Mucosa of rectum (tissue), 2 donors: ENCODE measurements around the gene U2AF1L4.
A peak's percentile ranks its signal among the peaks of the same experiment; 100 is the strongest.

Experiments
- H3K27ac ChIP-seq, 2 donors: one replicate each; pipeline ENCODE4 v1.7.0; 2013; ENCODE audit warnings: inconsistent platforms in 2 of 2, low read depth in 2 of 2, low read length in 2 of 2
- H3K27me3 ChIP-seq, 2 donors: one replicate each; pipeline ENCODE4 v1.7.0; 2013; ENCODE audit warnings: low read length in 2 of 2; ENCODE audit not compliant: control insufficient read depth in 2 of 2, insufficient read depth in 2 of 2
- H3K36me3 ChIP-seq, 2 donors: one replicate each; pipeline ENCODE4 v1.7.0; 2013; ENCODE audit warnings: low read length in 2 of 2; ENCODE audit not compliant: control insufficient read depth in 2 of 2, insufficient read depth in 2 of 2
- H3K4me1 ChIP-seq, 2 donors: one replicate each; pipeline ENCODE4 v1.7.0; 2013; ENCODE audit warnings: low read length in 2 of 2, mild to moderate bottlenecking in 1 of 2; ENCODE audit not compliant: control insufficient read depth in 2 of 2, insufficient read depth in 2 of 2
- H3K4me3 ChIP-seq, 2 donors: one replicate each; pipeline ENCODE4 v1.7.0; 2013; ENCODE audit warnings: low read length in 2 of 2
- H3K9ac ChIP-seq, 2 donors: one replicate each; pipeline ENCODE4 v1.7.0; 2013; ENCODE audit warnings: low read length in 2 of 2, low read depth in 1 of 2, mild to moderate bottlenecking in 1 of 2
- H3K9me3 ChIP-seq, 2 donors: one replicate each; pipeline ENCODE4 v1.7.0; 2013; ENCODE audit warnings: low read length in 2 of 2; ENCODE audit not compliant: control insufficient read depth in 2 of 2
- donor health status: healthy.
- donor health status: Normal muscosa, but diverticular disease.

Gene U2AF1L4

GRCh38 chr19:35780058-35780457 is 34.8 kb upstream of the U2AF1L4 start:
- H3K4me3 ChIP-seq: no peak overlapping the region
- H3K27ac ChIP-seq: no peak overlapping the region
- H3K36me3 ChIP-seq: peaks cover 3 to 4% of the 10 kb centered on the region in 2 donors
- no peaks in the 10 kb centered on the region for H3K9me3 ChIP-seq
- H3K4me1 ChIP-seq: peaks cover 0 to 3% of the 10 kb centered on the region in 2 donors
- no peak overlapping the region for H3K9ac ChIP-seq
- H3K27me3 ChIP-seq: no peaks in the 10 kb centered on the region

DNA sequence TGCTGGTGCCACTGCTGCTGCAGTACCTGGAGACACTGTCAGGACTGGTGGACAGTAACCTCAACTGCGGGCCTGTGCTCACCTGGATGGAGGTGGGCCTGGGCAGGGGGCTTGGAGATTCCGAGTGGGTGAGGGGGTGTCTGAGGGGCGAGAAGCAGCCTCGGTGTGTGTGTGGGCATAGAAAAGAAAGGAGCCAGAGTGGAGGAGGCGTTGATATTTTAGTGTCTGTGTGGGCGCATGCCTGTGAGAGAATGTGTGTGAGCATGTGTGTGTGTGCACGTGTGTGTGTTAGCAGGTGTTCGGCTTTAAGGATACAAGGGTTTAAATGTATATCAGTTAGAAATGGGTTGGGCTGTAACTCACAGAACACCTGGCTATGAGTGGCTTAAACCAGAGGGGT is 33.8 kb upstream of the U2AF1L4 start:
- peaks cover 3 to 4% of the 10 kb centered on the region in 2 donors for H3K36me3 ChIP-seq
- H3K9me3 ChIP-seq: no peaks in the 10 kb centered on the region
- no peak overlapping the region for H3K4me3 ChIP-seq
- H3K4me1 ChIP-seq: peaks cover 4 to 7% of the 10 kb centered on the region in 2 donors
- H3K27ac ChIP-seq: no peak overlapping the region
- H3K9ac ChIP-seq: no peak overlapping the region
- H3K27me3 ChIP-seq: no peaks in the 10 kb centered on the region

GRCh38 chr19:35777961-35778360 is 32.7 kb upstream of the U2AF1L4 start:
- Histone ChIP-seq H3K36me3 (peaks cover 3 to 4% of the 10 kb centered on the region in 2 donors), H3K9ac (no peak overlapping the region), H3K27me3 (no peaks in the 10 kb centered on the region), H3K4me1 (peaks cover 4 to 7% of the 10 kb centered on the region in 2 donors), H3K27ac (no peak overlapping the region), H3K9me3 (no peaks in the 10 kb centered on the region), H3K4me3 (no peak overlapping the region)

DNA sequence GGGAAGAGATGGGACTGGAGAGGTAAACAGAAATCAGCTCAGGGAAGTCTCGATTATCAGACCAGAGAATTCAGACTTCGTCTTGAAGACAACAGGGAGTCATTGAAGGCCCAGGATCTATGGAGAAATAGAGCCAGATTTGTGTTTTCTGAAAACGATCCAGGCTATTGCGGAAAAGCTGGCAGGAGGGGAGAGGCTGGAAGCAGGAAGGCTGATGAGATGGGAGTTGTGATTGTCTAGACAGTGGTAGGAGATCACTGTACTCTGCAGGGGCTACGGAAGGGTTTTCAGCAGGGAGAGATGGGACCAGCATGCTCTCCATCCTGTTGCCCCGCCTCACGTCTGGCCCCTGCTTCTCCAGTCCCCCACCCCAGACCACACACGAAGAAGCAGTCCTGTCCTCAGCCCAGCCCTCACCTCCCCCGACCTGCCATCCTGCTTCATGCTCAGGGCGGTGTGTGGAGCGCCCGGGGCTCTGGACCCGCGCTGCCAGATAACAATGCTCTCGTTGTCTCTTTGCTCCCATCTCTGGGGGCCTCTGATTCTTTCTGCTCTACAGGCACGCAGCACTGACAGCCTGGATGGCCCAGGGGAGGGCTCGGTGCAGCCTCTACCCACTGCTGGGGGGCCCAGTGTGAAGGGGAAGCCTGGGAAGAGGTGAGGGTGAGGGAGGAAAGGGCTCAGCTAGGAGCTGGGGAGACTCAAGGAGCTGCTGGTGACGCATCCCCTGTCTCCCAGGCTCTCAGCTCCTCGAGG is 32.0 kb upstream of the U2AF1L4 start:
- Histone ChIP-seq H3K36me3 (peaks cover 3 to 4% of the 10 kb centered on the region in 2 donors), H3K27me3 (no peaks in the 10 kb centered on the region), H3K9ac (no peak overlapping the region), H3K4me3 (no peak overlapping the region), H3K9me3 (no peaks in the 10 kb centered on the region), H3K4me1 (peaks cover 4 to 7% of the 10 kb centered on the region in 2 donors), H3K27ac (no peak overlapping the region)

- Histone ChIP-seq H3K9me3 (no peaks in the 10 kb centered on the region), H3K27me3 (no peaks in the 10 kb centered on the region), H3K27ac (no peak overlapping the region), H3K4me1 (peaks cover 4 to 7% of the 10 kb centered on the region in 2 donors), H3K36me3 (peaks cover 0 to 4% of the 10 kb centered on the region in 2 donors), H3K4me3 (peak overlapping the region in 1 of 2 donors; percentile 56), H3K9ac (peak overlapping the region; percentile 7 to 52)
These were observed 31.0 kb upstream of the U2AF1L4 start for GRCh38 chr19:35776102-35776788.

- no peak within 1 kb of the TSS for H3K27ac ChIP-seq
- H3K9ac ChIP-seq: peak within 1 kb of the TSS; percentile 51 to 52
- peak within 1 kb of the TSS; percentile 56 to 68 for H3K4me3 ChIP-seq
- H3K9me3 ChIP-seq: no peaks in the 10 kb centered on the region
- peaks cover 0 to 4% of the 10 kb centered on the region in 2 donors for H3K36me3 ChIP-seq
- no peaks in the 10 kb centered on the region for H3K27me3 ChIP-seq
- peaks cover 4 to 7% of the 10 kb centered on the region in 2 donors for H3K4me1 ChIP-seq
These were observed 30.3 kb upstream of the U2AF1L4 start, which contains the start of gene ARHGAP33 for GRCh38 chr19:35775298-35776101. Gene ARHGAP33, plus strand, starts transcription at chr19:35775564. Its CDS starts 95 bp downstream, at chr19:35775659.

DNA sequence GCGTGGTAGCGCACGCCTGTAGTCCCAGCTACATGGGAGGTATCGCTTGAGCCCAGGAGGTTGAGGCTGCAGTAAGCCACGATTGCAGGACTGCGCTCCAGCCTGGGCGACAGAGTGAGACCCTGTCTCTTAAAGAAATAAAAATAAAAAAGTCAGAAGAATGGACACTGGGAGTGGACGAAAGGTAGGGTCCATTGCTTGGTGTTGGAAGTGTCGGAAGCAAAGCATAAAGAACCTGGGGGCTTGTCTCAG is 29.8 kb upstream of the U2AF1L4 start:
- Histone ChIP-seq H3K4me3 (peak overlapping the region; percentile 56 to 68), H3K4me1 (peaks cover 4 to 7% of the 10 kb centered on the region in 2 donors), H3K9ac (no peak overlapping the region), H3K27ac (no peak overlapping the region), H3K27me3 (no peaks in the 10 kb centered on the region), H3K9me3 (no peaks in the 10 kb centered on the region), H3K36me3 (peaks cover 0 to 4% of the 10 kb centered on the region in 2 donors)

DNA sequence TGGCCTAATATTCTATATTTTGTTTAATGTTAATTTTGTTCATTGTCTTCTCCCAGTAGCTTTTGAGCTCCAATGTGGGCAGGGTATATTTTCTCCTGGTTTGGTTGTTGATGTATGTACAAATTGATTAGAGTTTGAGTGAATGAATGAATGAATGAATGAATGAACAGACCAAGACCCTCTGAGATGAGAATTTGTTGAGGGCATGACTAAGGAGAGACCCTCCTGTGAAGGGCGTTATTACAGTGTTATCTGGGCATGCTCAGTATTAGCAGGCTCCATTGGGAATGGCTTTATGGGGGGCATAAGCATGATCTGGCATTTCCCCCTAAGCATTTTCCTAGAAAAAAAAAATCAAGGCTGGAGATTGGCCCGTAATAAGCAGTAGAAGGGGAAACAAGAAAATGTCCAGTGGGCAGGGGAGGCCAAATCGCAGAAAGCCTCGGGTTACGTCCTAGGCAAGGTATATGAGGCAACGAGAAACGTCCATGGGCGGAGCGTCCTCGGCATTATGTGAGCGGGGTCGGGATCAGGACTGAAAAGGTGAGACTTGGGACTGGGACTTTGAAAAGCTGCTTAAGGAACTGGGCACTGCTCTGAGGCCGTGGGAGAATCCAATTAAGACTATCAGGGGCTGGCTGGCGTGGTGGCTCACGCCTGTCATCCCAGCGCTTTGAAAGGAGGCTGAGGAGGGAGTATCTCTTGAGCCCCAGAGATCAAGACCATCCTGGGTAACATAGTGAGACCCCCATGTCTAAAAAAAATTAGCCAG is 29.2 kb upstream of the U2AF1L4 start:
- Histone ChIP-seq H3K4me3 (peak overlapping the region; percentile 56 to 68), H3K9me3 (no peaks in the 10 kb centered on the region), H3K9ac (no peak overlapping the region), H3K4me1 (peaks cover 4 to 7% of the 10 kb centered on the region in 2 donors), H3K27ac (no peak overlapping the region), H3K27me3 (no peaks in the 10 kb centered on the region), H3K36me3 (peaks cover 0 to 4% of the 10 kb centered on the region in 2 donors)

GRCh38 chr19:35773020-35773806 is 28.0 kb upstream of the U2AF1L4 start:
- Histone ChIP-seq H3K4me1 (peaks cover 4 to 7% of the 10 kb centered on the region in 2 donors), H3K9me3 (no peaks in the 10 kb centered on the region), H3K4me3 (no peak overlapping the region), H3K27ac (no peak overlapping the region), H3K36me3 (peaks cover 0 to 3% of the 10 kb centered on the region in 2 donors), H3K27me3 (no peaks in the 10 kb centered on the region), H3K9ac (no peak overlapping the region)
